ENCODE results near the gene TGFB1.

Gene TGFB1

DNA sequence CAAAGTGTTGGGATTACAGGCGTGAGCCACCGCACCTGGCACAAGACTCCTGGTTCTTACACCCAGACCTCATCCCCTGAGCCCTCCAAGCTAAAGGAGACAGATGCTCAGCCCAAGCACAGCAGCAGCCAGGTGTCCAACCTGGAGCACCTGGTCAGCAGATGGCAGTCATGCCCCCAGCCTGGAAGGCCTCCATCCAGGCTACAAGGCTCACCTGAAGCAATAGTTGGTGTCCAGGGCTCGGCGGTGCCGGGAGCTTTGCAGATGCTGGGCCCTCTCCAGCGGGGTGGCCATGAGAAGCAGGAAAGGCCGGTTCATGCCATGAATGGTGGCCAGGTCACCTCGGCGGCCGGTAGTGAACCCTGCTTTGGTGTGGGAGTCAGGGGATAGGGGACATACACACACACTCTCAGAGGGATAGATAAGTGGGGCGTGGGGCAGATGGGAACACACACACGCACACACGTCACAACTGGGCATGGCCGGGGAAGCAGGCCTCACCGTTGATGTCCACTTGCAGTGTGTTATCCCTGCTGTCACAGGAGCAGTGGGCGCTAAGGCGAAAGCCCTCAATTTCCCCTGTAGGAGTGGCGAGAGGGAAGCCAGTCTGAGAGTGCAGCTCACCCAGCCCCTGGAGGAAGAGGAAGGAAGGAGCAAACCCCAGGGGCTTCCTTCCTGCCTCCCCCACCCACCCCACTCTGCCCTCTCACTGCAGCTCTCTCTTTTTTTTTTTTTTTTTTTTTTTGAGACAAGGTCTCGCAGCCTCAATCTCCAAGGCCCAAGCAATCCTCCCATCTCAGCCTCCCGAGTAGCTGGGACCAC, 11.8 kb downstream of the TGFB1 start:
- DNase-seq (ENCODE audit: low spot score) = no peak

DNA sequence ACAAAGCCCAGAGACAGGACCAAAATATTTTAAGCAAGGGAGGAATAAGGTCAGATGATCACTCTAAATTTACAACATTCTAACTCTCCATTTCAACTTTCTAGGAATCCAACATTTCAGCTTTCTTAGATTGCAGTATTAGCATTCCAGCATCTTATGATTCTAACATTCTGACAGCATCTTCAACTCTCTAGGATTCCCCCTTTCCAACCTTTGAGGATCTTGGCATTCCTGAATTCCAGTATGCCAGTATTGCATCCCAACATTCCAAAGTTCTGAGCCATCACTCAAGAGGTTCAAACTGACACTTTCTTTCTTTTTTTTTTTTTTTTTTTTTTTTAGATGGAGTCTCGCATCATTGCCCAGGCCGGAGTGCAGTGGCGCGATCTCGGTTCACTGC, 13.8 kb downstream of the TGFB1 start:
- no peak for DNase-seq (ENCODE audit: low spot score)

- no peak for DNase-seq (ENCODE audit: low spot score)
Observed at GRCh38 chr19:41335467-41335866, 18.3 kb downstream of the TGFB1 start.

GRCh38 chr19:41334793-41335192, 18.9 kb downstream of the TGFB1 start:
- no peak for DNase-seq (ENCODE audit: low spot score)

GRCh38 chr19:41332468-41332867, 21.3 kb downstream of the TGFB1 start:
- DNase-seq (ENCODE audit: low spot score) = no peak

GRCh38 chr19:41332000-41332399, 21.7 kb downstream of the TGFB1 start:
- no peak for DNase-seq (ENCODE audit: low spot score)

DNA sequence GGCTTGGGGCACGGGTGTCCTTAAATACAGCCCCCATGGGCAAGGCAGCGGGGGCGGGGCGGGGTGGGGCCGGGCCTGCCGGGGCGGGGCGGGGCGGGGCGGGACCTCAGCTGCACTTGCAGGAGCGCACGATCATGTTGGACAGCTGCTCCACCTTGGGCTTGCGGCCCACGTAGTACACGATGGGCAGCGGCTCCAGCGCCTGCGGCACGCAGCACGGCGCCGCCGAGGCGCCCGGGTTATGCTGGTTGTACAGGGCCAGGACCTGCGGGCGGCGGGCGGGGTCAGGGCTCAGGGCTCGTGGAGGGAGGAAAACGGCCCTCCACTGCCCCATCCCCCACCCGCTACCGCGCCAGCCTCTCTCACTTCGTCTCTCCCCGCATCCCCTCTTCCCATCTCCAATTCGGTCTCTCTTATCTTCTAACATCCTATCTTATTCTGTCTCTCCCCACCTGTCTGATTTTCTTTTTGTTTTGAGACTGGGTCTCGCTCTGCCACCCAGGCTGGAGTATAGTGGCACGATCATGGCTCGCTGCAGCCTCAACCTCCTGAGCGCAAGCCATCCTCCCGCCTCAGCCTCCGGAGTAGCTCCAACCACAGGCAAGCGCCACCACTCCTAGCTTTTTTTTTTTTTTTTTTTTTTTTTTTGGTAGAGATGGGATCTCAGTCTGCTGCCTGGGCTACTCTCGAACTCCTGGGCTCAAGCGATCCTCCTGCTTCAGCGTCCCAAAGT, 22.6 kb downstream of the TGFB1 start:
- no peak for DNase-seq (ENCODE audit: low spot score)

- DNase-seq (ENCODE audit: low spot score) = no peak
Observed at GRCh38 chr19:41330481-41330880, 23.2 kb downstream of the TGFB1 start.

DNA sequence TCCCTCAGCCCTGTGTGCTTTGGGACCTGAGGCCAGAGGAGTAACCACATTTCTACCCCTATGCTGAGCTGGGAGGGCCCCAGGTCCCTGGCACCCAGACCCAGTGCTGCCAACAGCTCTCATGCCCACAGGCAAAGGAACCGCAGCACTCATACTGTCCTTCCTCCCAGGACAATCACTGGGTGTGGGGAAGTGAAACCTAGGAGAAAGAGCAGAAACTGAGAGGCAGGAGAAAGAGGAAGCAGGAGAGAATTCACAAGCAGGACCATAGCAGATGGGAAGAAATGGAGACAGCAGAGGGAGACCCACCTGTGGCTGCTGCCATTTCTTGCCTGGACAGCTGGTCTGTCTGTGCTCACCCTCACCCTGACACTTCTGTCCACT, 24.9 kb downstream of the TGFB1 start:
- DNase-seq (ENCODE audit: low spot score) = no peak

DNA sequence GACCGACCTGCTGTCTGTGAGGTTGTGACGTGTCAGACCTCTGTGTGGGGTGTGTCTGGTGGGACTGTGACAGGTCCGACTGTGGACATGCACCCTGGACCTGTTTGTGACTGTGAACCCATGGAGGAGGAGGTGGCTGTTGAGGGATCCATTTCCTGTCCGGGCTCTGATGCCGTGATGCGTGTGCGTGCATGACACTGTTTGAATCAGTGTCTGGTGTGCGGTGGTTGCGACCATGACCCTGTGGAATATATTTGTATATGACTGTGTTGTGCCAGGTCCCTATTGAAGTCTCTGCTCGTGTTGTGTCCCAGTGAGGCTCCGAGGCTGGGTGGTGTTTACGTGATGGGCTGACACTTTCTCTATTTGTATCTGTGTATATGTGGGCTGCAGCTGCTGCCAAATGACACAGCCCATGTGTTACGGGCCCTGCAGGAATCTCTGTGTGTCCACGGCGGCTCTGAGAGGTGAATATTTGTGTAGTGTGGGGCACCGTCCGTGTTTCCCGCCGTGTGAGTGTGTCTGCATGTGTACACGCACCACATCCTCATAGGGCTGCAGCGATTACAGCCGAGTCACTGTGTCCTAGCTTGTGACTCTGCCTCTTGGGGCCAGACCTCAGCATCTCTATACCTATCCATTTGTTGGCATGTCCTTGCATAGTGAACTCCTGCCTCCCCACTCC, 25.4 kb downstream of the TGFB1 start:
- DNase-seq (ENCODE audit: low spot score) = no peak

DNA sequence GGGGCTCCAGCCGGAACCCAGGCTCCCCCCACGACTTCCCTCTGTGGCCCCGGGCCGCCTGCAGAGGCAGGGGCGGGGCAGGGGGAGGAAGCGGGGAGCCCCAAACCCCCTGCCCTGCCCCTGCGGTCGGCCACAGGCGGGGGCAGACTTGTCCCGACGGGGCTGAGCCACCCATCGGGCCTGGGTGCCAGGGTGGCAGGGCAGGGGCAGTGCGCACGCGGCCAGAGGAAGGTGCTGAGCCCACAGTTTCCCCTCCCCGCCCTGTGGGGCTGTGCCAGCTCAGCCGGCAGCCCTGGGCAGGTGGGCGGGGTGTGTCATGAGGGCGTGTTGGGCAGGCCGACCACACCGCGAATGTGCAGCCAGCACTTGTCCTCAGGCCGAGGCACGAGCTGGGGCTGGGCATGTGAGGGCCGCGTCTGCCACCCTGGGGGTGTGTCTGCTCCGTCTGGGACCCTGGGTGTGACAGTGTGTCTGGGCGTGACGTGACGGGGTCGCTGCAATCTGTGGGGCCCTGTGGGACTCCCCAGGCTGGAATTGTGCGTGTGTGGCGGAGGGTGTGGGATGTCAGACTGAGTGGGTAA, 26.1 kb downstream of the TGFB1 start:
- DNase-seq (ENCODE audit: low spot score) = peak; percentile 50

- no peak for DNase-seq (ENCODE audit: low spot score)
Observed at GRCh38 chr19:41327076-41327575, 26.6 kb downstream of the TGFB1 start.

GRCh38 chr19:41325947-41326706, 27.6 kb downstream of the TGFB1 start:
- DNase-seq (ENCODE audit: low spot score) = no peak

- DNase-seq (ENCODE audit: low spot score) = no peak
Observed at GRCh38 chr19:41325640-41325946, 28.1 kb downstream of the TGFB1 start.

GRCh38 chr19:41324921-41325639, 28.6 kb downstream of the TGFB1 start:
- no peak for DNase-seq (ENCODE audit: low spot score)

DNA sequence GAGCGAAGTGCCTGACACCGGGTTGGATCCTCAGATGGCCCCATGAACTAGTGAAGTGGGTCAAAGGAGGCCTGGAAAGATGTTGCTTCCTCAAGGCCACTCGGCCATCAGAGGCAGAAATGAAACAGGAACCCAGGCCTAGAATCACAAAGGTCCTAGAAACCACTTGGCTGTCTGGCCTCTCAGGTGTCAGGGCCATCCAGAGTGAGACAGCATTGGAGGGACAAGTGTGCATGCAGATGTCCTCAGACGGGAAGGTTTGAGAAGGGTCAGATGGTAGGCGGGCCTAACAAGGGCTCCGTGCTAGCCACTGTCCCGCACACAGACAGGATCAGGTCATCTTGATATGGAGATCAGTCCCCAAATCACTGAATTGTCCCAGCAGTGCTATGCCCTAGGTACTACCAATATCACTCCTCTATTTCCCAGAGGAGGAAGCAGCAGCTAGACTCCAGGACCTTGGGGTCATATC, 29.5 kb downstream of the TGFB1 start:
- no peak for DNase-seq (ENCODE audit: low spot score)

DNA sequence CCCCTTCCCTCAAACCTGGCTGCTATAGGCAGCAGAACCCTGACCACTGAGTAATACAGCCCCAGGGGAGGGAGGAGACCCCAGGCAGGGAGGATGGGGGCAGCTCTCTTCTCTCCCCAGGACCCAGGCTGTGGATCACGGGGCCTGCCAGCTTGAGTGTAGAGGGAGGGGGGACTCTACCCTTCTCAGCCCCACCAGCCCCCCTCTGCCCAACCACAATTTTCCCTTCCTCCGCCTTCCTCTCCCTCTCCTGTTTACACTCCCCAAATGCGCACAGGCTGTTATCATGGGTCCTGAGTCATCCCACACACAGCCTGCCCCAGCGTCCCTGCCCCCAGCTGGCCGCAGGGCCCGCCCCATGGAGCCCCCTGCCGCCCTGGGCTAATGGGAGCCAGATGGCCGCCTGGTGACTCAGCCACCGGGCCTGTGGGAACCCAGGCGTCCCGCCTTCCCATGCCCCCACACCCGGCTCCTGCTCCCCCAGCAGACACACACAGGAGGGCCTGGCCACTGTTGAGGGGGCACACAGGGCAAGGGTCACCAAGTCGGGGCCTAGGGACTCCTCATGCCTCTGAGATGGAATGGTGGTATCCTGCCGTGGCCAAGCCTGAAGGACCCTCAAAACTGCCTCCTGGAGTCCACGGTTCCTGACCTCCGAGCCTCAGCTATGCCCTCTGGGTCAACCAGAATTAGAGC, 30.1 kb downstream of the TGFB1 start:
- DNase-seq (ENCODE audit: low spot score) = no peak

- no peak for DNase-seq (ENCODE audit: low spot score)
Observed at GRCh38 chr19:41323023-41323422, 30.7 kb downstream of the TGFB1 start.

GRCh38 chr19:41322451-41322850, 31.3 kb downstream of the TGFB1 start:
- DNase-seq (ENCODE audit: low spot score) = no peak

DNA sequence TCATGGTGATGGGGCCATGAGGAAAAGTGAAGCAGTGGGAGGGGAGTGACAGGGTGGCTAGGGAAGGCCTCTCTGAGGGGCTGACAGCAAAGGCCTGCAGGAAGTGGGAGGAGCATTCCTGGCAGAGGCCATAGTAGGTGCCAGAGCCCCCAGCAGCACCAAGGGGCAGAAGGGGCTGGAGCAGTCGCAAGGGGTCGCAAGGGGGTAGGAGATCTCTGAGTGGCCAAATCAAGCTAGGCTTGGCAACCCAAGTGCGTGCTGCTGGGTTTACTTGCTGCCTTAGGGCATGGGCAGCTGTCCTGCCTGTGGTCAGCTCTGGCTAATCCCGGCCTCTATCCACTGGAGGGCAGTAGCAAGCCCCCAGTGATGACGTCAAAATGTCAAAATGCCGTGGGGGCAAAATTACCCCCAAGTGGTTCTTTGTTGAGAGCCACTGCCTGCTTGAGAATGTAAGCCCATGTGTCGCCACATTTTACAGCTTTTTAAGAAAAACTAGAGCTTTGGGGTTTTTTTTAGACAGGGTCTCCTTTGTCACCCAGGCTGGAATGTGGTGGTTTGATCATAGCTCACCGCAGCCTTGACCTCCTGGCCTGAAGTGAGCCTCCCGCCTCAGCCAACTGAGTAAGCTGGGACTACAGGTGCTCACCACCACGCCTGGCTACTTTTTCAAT, 32.0 kb downstream of the TGFB1 start:
- no peak for DNase-seq (ENCODE audit: low spot score)
